ENCODE results near the gene MT1M.

- TF ChIP-seq CTCF (conservative IDR thresholded peaks at IDR 0.05; ENCODE audit: low read length) (no peak), EZH2phosphoT487 (IDR thresholded peaks at IDR 0.05; ENCODE audit: borderline replicate concordance, low read depth, low read length) (no peak)
These were observed 38.2 kb upstream of the MT1M start for GRCh38 chr16:56594292-56594619.

All from OCI-LY7 (cell line).